ENCODE measurements around the gene GRB7.
A peak's percentile ranks its signal among the peaks of the same experiment; 100 is the strongest.
"Not testable (repeated sequence)": the region's sequence is repeated elsewhere in the genome, so short reads cannot be mapped to it uniquely, and the experiment has no call there.

The GRB7 gene

DNA sequence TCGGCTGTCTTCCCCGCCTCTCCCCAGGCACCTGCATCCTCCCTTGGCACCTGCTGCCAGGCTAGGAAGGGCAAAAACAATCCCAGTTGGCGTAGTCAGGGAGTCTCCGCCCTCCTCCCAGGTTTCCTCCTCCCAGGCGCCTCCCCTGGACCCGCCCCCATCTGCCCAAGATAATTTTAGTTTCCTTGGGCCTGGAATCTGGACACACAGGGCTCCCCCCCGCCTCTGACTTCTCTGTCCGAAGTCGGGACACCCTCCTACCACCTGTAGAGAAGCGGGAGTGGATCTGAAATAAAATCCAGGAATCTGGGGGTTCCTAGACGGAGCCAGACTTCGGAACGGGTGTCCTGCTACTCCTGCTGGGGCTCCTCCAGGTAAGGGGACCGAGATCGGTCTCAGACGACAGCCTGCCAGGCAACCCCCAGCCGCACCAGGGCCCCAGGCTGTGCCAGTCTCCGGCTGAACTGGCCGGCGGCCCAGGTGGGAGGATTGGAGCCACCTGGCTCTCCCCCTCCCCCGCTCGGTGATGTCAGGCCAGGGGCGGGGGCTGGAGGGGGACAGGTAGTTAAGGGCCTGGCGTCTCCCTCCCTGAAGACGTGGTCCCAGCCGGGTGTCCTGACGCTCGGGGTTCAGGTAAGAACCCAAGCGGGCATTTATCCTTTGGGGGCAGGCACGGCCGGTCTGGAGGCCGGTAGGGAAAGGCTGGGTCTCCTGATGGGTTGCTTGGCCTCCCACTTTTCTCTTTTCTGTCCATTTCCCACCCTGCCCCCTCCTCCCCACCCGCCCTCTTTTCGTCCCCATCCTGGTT is at the start of gene GRB7:
TSS of gene GRB7 (plus strand) at position 179 of the 808 bp plus-strand sequence. CDS start 4,364 bp downstream, outside the sequence.
- DNase-seq (ENCODE audit: low spot score) = no peak

GRCh38 chr17:39688475-39688835 is 49.3 kb upstream of the GRB7 start:
- no peak for DNase-seq (ENCODE audit: low spot score)

GRCh38 chr17:39688945-39689344 is 48.8 kb upstream of the GRB7 start:
- no peak for DNase-seq (ENCODE audit: low spot score)

- DNase-seq (ENCODE audit: low spot score) = no peak
Observed at GRCh38 chr17:39694593-39694992, 43.1 kb upstream of the GRB7 start.

- DNase-seq (ENCODE audit: low spot score) = no peak
Observed at GRCh38 chr17:39695089-39695474, 42.7 kb upstream of the GRB7 start.

DNA sequence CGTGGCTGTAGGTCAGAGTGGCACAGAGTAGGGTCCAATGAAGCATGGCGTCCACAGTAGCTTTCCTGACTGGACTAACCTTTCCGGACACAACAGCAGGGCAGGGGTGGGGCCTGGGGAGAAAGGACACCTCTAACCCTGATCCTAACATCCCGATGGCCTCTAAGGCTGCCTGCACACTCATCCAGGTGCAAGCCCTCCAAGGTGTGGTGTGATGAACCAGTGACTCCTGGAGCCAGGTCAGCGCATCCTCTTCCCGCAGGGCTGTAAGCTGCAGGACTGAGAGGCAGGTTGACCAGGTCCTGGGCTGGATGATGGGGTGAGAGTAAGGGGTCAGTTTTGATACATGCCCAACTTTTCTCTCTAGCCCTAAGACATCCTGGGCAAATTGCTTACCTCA is 41.0 kb upstream of the GRB7 start:
- no peak for DNase-seq (ENCODE audit: low spot score)

GRCh38 chr17:39697961-39698360 is 39.8 kb upstream of the GRB7 start:
- no peak for DNase-seq (ENCODE audit: low spot score)

DNA sequence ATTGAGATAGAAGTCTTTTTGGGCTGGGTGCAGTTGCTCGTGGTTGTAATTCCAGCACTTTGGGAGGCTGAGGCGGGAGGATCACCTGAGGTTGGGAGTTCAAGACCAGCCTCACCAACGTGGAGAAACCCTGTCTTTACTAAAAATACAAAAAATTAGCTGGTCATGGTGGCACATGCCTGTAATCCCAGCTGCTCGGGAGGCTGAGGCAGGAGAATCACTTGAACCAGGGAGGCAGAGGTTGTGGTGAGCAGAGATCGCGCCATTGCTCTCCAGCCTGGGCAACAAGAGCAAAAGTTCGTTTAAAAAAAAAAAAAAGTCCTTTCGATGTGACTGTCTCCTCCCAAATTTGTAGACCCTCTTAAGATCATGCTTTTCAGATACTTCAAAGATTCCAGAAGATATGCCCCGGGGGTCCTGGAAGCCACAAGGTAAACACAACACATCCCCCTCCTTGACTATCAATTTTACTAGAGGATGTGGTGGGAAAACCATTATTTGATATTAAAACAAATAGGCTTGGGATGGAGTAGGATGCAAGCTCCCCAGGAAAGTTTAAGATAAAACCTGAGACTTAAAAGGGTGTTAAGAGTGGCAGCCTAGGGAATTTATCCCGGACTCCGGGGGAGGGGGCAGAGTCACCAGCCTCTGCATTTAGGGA is 38.5 kb upstream of the GRB7 start:
- DNase-seq (ENCODE audit: low spot score) = not testable (repeated sequence)

DNA sequence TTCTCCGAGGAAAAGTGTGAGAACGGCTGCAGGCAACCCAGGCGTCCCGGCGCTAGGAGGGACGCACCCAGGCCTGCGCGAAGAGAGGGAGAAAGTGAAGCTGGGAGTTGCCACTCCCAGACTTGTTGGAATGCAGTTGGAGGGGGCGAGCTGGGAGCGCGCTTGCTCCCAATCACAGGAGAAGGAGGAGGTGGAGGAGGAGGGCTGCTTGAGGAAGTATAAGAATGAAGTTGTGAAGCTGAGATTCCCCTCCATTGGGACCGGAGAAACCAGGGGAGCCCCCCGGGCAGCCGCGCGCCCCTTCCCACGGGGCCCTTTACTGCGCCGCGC is 38.0 kb upstream of the GRB7 start, which contains the start of gene ERBB2:
TSS of gene ERBB2 (plus strand) at position 247 of the 330 bp plus-strand sequence. CDS start 175 bp downstream, outside the sequence.
- DNase-seq (ENCODE audit: low spot score) = peak; percentile 71

GRCh38 chr17:39700148-39700987 is 37.4 kb upstream of the GRB7 start:
- DNase-seq (ENCODE audit: low spot score) = peak; percentile 55

GRCh38 chr17:39701012-39701783 is 36.5 kb upstream of the GRB7 start:
- DNase-seq (ENCODE audit: low spot score) = peak; percentile 26

DNA sequence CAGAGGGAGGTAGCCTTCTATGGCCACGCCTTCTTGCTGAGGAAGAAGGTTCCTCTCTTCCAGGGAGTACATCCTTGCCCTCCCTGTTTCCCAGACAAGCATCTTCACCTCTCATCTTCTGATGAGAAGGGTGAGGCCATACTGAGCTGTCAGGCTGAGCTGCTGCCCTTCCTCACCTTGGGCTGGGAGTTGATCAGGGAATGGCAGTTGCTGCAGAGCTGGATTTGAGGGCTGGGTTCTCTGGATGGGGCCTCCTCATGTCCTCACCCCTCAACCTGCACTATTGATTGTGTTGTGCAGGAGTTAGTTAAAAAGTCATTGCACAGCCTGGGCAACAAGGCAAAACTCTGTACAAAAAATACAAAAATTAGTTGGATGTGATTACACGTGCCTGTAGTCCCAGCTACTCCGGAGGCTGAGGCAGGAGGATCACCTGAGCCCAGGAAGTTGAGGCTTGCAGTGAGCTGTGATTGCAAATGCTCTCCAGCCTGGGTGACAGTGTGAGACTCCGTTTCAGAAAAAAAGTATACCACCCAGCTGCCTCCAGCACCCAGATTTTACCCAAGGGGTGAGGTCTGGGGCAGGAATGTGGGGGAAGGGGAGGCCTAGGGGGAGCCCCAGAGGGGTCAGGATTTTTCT is 35.8 kb upstream of the GRB7 start:
- DNase-seq (ENCODE audit: low spot score) = no peak

GRCh38 chr17:39702901-39703893 is 34.5 kb upstream of the GRB7 start:
- DNase-seq (ENCODE audit: low spot score) = peak; percentile 78

- DNase-seq (ENCODE audit: low spot score) = no peak
Observed at GRCh38 chr17:39703913-39704312, 33.8 kb upstream of the GRB7 start.

DNA sequence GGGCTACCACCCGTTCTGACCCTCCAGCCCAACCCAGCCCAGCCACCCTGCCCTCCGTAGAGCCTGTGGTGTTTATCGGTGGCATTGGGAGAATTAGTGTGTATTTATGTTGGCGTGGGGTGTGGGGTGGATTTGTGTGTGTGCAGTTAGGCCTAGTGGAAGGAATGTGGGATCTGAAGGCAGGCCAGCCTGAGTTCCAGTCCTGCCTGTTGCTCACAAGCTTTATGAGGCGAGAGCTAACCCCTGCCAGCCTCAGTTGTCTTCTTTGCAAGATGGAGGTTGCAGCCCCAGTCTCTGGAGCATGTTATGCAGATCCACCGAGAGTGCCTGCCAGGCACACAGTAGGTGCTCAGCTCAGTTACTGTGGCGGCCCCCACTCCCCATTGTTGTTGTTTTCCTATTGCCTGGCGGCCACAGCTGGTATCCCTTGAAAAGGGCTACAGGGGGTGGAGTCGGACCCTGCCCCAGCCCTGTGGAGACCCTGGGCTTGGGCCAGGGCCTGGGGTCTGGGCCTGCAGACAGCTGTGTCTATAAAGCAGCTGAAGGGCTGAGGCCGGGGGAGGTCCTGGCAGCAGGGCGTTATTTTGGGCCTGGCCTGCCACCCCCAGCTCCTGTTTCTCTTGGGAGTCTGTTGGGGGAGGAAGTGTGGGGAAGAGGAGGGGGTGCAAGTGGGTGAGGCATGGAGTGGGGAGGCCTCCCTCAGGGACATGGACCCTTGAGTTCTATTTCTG is 32.8 kb upstream of the GRB7 start:
- no peak for DNase-seq (ENCODE audit: low spot score)

GRCh38 chr17:39705786-39706348 is 31.9 kb upstream of the GRB7 start:
- DNase-seq (ENCODE audit: low spot score) = no peak

- DNase-seq (ENCODE audit: low spot score) = no peak
Observed at GRCh38 chr17:39706383-39706782, 31.4 kb upstream of the GRB7 start.

DNA sequence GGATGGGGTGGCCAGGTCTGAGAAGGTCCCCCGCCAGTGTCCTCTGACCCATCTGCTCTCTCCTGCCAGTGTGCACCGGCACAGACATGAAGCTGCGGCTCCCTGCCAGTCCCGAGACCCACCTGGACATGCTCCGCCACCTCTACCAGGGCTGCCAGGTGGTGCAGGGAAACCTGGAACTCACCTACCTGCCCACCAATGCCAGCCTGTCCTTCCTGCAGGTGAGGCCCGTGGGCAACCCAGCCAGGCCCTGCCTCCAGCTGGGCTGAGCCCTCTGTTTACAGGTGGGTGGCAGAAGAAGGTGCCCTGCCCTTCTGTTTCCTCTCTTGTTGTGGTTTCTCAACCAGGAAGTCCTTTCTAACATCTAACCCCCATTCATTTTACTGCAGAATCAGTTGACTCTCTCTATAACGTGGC is 30.8 kb upstream of the GRB7 start:
- DNase-seq (ENCODE audit: low spot score) = no peak
